Neural progenitor cell (in vitro differentiated cells): ENCODE data around the gene NAMPT.

Experiments used
- CTCF ChIP-seq: fragments of 200-600 bp; sonication (generic); IDR thresholded peaks from 2 replicates; pipeline ENCODE4 v1.5.1; 2017; ENCODE audit warnings: antibody characterized with exemption, mild to moderate bottlenecking
- EZH2 ChIP-seq: fragments of 200-600 bp; sonication (generic); IDR thresholded peaks from 2 replicates; pipeline ENCODE4 v1.6.1; 2017; ENCODE audit warnings: antibody characterized with exemption, mild to moderate bottlenecking, moderate library complexity

GRCh38 chr7:106216923-106217542 is 67.8 kb downstream of the NAMPT start:
- TF ChIP-seq CTCF (no peak), EZH2 (no peak)
